OCI-LY1 (cell line): ENCODE data around the gene MOB3C.

Source experiments
- CTCF ChIP-seq: fragments of 200-600 bp; sonication (generic), shearing (Covaris generic); IDR thresholded peaks from 2 replicates; pipeline ENCODE4 v1.5.1; 2017; ENCODE audit warnings: mild to moderate bottlenecking, antibody characterized with exemption, low read length, moderate library complexity, mixed read lengths
- EZH2 ChIP-seq: fragments of 200-600 bp; sonication (generic), shearing (Covaris generic); IDR thresholded peaks from 2 replicates; pipeline ENCODE4 v1.8.0; 2017; ENCODE audit warnings: borderline replicate concordance, mixed run types, mild to moderate bottlenecking, antibody characterized with exemption, low read length, moderate library complexity, mixed read lengths

GRCh38 chr1:46558141-46558963 is 58.3 kb downstream of the MOB3C start:
- no peak for TF ChIP-seq EZH2
- TF ChIP-seq CTCF: no peak
